ENCODE results near the gene UMODL1. TPM values are rescaled to one million over a fixed set of nuclear protein-coding genes. Genes with fewer than 3 reads are reported as not detected.
"Not testable (repeated sequence)": the region's sequence is repeated elsewhere in the genome, so short reads cannot be mapped to it uniquely, and the experiment has no call there.

The UMODL1 gene
- total RNA-seq, 1 experiment from 2014 or later = not detected

- DNase-seq (ENCODE audit: extremely low read depth, low read depth) = no peak
These were observed 12.0 kb upstream of the UMODL1 start for GRCh38 chr21:42059141-42059540.

- DNase-seq (ENCODE audit: extremely low read depth, low read depth) = no peak
These were observed 11.4 kb upstream of the UMODL1 start for GRCh38 chr21:42059721-42060120.

GRCh38 chr21:42060166-42060565 lies 11.0 kb upstream of the UMODL1 start:
- DNase-seq (ENCODE audit: extremely low read depth, low read depth) = no peak

GRCh38 chr21:42061195-42061985 lies 9.7 kb upstream of the UMODL1 start:
- DNase-seq (ENCODE audit: extremely low read depth, low read depth) = no peak

GRCh38 chr21:42061986-42062235 lies 9.2 kb upstream of the UMODL1 start:
- DNase-seq (ENCODE audit: extremely low read depth, low read depth) = no peak

- DNase-seq (ENCODE audit: extremely low read depth, low read depth) = no peak
These were observed 8.7 kb upstream of the UMODL1 start for GRCh38 chr21:42062236-42063022.

GRCh38 chr21:42063191-42063570 lies 7.9 kb upstream of the UMODL1 start:
- no peak for DNase-seq (ENCODE audit: extremely low read depth, low read depth)

GRCh38 chr21:42063571-42064521 lies 7.3 kb upstream of the UMODL1 start:
- DNase-seq (ENCODE audit: extremely low read depth, low read depth) = no peak

- no peak for DNase-seq (ENCODE audit: extremely low read depth, low read depth)
These were observed 4.6 kb upstream of the UMODL1 start for GRCh38 chr21:42066521-42066920.

- DNase-seq (ENCODE audit: extremely low read depth, low read depth) = no peak
These were observed 3.4 kb upstream of the UMODL1 start for GRCh38 chr21:42067531-42068255.

GRCh38 chr21:42068256-42068545 lies 2.9 kb upstream of the UMODL1 start:
- no peak for DNase-seq (ENCODE audit: extremely low read depth, low read depth)

- DNase-seq (ENCODE audit: extremely low read depth, low read depth) = no peak
These were observed 2.5 kb upstream of the UMODL1 start for GRCh38 chr21:42068592-42068991.

GRCh38 chr21:42069327-42069726 lies 1.8 kb upstream of the UMODL1 start:
- DNase-seq (ENCODE audit: extremely low read depth, low read depth) = no peak

GRCh38 chr21:42069843-42070242 lies 1.3 kb upstream of the UMODL1 start:
- no peak for DNase-seq (ENCODE audit: extremely low read depth, low read depth)

GRCh38 chr21:42073145-42074099 lies 2.3 kb downstream of the UMODL1 start:
- DNase-seq (ENCODE audit: extremely low read depth, low read depth) = no peak

- DNase-seq (ENCODE audit: extremely low read depth, low read depth) = no peak
These were observed 4.8 kb downstream of the UMODL1 start for GRCh38 chr21:42075686-42076471.

GRCh38 chr21:42077685-42078238 lies 6.6 kb downstream of the UMODL1 start:
- not testable (repeated sequence) for DNase-seq (ENCODE audit: extremely low read depth, low read depth)

GRCh38 chr21:42078247-42079007 lies 7.3 kb downstream of the UMODL1 start:
- not testable (repeated sequence) for DNase-seq (ENCODE audit: extremely low read depth, low read depth)

Measured in NCI-H460 (cell line).